Esophagus squamous epithelium (tissue), 4 donors: Measurements from ENCODE around the gene PGM2.

Experiments
- POLR2A ChIP-seq, 4 donors: fragments of 450-650 bp; IDR thresholded peaks; one replicate each; pipeline ENCODE4 v1.6.1; 2017; ENCODE audit warnings: antibody characterized with exemption in 4 of 4, mild to moderate bottlenecking in 4 of 4, moderate library complexity in 3 of 4
- TF ChIP-seq, protein P1 (sequence below), 6 experiments: fragments of 450-650 bp in 4 of 6; fragments of 200-600 bp in 2 of 6; sonication (generic) in 2 of 6; IDR thresholded peaks; one replicate each; pipeline ENCODE4 v1.5.1; 2016 to 2019; ENCODE audit warnings: antibody characterized with exemption in 6 of 6, mild to moderate bottlenecking in 4 of 6, moderate library complexity in 4 of 6

- TF ChIP-seq, protein P1, sequence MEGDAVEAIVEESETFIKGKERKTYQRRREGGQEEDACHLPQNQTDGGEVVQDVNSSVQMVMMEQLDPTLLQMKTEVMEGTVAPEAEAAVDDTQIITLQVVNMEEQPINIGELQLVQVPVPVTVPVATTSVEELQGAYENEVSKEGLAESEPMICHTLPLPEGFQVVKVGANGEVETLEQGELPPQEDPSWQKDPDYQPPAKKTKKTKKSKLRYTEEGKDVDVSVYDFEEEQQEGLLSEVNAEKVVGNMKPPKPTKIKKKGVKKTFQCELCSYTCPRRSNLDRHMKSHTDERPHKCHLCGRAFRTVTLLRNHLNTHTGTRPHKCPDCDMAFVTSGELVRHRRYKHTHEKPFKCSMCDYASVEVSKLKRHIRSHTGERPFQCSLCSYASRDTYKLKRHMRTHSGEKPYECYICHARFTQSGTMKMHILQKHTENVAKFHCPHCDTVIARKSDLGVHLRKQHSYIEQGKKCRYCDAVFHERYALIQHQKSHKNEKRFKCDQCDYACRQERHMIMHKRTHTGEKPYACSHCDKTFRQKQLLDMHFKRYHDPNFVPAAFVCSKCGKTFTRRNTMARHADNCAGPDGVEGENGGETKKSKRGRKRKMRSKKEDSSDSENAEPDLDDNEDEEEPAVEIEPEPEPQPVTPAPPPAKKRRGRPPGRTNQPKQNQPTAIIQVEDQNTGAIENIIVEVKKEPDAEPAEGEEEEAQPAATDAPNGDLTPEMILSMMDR (IDR thresholded peaks at IDR 0.05) = no peak
- no peak for TF ChIP-seq POLR2A (IDR thresholded peaks at IDR 0.05)
Observed at GRCh38 chr4:37881811-37882210, 55.3 kb downstream of the PGM2 start.
